Sigmoid colon (tissue), 7 donors: Measurements from ENCODE around the gene C1orf174. TPM values are rescaled to one million over a fixed set of nuclear protein-coding genes. Genes with fewer than 3 reads are reported as not detected.
A peak's percentile ranks its signal among the peaks of the same experiment; 100 is the strongest.

ENCODE experiments used
- DNase-seq: peaks from one replicate; pipeline ENCODE4 v3.0.0-alpha.2; 2019
- H3K27ac ChIP-seq, 4 donors: fragments of 200-600 bp; sonication (generic); one replicate each; pipeline ENCODE4 v1.5.1; 2016 to 2019; ENCODE audit warnings: mild to moderate bottlenecking in 1 of 4
- H3K27me3 ChIP-seq, 3 donors: fragments of 200-600 bp; sonication (generic); one replicate each; pipeline ENCODE4 v1.5.1; 2019; ENCODE audit warnings: mild to moderate bottlenecking in 1 of 3
- H3K36me3 ChIP-seq, 4 donors: fragments of 200-600 bp; sonication (generic); one replicate each; pipeline ENCODE4 v1.5.1; 2016 to 2019
- H3K4me1 ChIP-seq, 4 donors: fragments of 200-600 bp; sonication (generic); one replicate each; pipeline ENCODE4 v1.5.1; 2017 to 2019
- H3K4me3 ChIP-seq, 4 donors: fragments of 200-600 bp; sonication (generic); one replicate each; pipeline ENCODE4 v1.5.1; 2017 to 2019; ENCODE audit warnings: mild to moderate bottlenecking in 2 of 4, moderate library complexity in 1 of 4
- H3K9me3 ChIP-seq, 4 donors: fragments of 200-600 bp in 3 of 4; sonication (generic) in 3 of 4; one replicate each; pipeline versions ENCODE4 v1.5.1 to v1.6.1; 2013 to 2019
- EP300 ChIP-seq, 4 donors: sonication (generic); formaldehyde crosslinking; IDR thresholded peaks; one replicate each; pipeline ENCODE4 v1.6.1; 2017; ENCODE audit warnings: antibody characterized with exemption in 4 of 4
- POLR2A ChIP-seq, 2 donors: fragments of 450-650 bp; IDR thresholded peaks; one replicate each; pipeline ENCODE4 v1.6.1; 2016; ENCODE audit warnings: antibody characterized with exemption in 2 of 2, mild to moderate bottlenecking in 2 of 2, moderate library complexity in 2 of 2
- POLR2AphosphoS5 ChIP-seq, 4 donors: sonication (generic); formaldehyde crosslinking; IDR thresholded peaks; one replicate each; pipeline ENCODE4 v1.6.1; 2017; ENCODE audit warnings: antibody characterized with exemption in 4 of 4
- WGBS, 2 donors: extraction: QIAGEN DNeasy Blood & Tissue Kit; methylation state at CpG; one replicate each; pipeline ENCODE4 v1.1.7; 2013; 5-methylcytosine and 5-hydroxymethylcytosine counted together
- intact Hi-C: fragments of 100-400 bp; cut with DNase I; formaldehyde crosslinking; loops from one replicate; pipeline ENCODE4 v1.15.1; 2023
- polyA plus RNA-seq, 3 donors: library from polyadenylated mRNA; stranded (reverse); fragments of 200-250 nt; gene quantifications; one replicate each; pipeline ENCODE4 v1.2.3, GENCODE V29; 2013
- total RNA-seq, 4 donors: library from RNA; depleted of rRNA; stranded (reverse); fragments of >200 nt; gene quantifications; one replicate each; pipeline ENCODE4 v1.1.0, GENCODE V29; 2016
- TF ChIP-seq, protein P1 (sequence below), 4 experiments: fragments of 450-650 bp in 3 of 4; fragments of 200-600 bp in 1 of 4; IDR thresholded peaks; one replicate each; pipeline ENCODE4 v1.5.1; 2016 to 2019; ENCODE audit warnings: antibody characterized with exemption in 4 of 4, mild to moderate bottlenecking in 3 of 4, moderate library complexity in 2 of 4
- donor health status: healthy with polysubstance abuse.
- donor health status: Bipolar disorder and iron deficiency.
- donor health status: healthy.

Gene C1orf174
- total and polyA plus RNA-seq, 7 donors = 10.8 to 33.0 (median 23.4) TPM

DNA sequence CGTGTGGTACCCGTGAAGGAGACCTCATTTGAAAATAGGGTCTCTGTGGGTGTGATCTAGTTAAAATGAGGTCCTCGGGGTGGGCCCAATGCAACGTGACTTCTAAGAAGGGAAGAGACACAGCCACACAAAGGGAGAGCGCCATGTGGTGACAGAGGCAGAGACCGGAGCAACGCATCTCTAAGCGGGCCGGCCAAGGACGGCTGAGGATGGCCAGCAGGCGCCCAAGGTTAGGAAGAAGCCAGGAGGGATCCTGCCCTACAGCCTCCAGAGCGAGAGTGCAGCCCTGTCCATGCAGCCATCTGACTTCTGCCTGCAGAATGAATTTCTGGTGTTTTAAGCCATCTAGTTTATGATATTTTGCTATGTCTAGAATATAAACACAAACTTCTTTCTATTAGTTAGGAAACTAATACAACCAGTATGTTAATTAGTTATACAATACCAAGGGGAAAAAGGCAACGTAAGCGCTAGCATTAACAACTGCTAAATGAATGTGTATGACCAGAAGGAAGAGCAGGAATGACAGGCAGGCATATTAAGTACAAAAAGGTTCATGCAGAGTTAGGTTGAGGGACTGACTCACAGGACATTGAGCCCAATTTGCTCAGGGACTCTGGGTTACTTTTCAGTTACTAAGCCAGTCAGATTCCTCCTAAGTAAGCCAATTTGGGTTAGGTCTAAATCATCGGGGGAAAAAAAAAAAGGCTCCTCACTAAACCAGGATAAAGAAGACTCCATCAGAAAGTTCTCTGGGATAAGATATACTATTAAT, 47.2 kb downstream of the C1orf174 start:
- no peaks in the 10 kb centered on the region for H3K27me3 ChIP-seq

DNA sequence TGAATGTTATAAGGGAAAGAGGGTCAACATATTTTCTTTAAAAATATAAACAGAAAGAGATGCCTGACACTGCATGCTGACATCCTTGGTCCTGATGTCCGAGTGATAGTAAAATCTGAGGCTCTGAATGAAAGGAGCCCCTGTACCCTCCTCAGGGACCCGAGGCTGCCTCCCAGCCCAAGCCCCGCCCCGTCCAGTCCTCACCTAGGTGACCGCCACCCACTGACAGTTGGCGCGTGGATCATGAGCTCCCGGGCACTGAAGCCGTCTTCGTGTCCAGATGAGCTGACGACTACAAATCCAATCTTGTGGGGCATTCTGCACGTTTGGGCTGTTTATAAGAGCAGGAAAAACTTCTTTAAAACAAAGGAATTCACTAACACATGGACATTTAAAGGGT, 48.0 kb downstream of the C1orf174 start:
- no peak overlapping the region for H3K27ac ChIP-seq
- peaks cover 5 to 19% (median 14%) of the 10 kb centered on the region in 4 donors for H3K4me1 ChIP-seq
- 84 to 89% methylated on average over 12 of the region's 12 CpGs for WGBS, 2 donors
- H3K27me3 ChIP-seq = no peaks in the 10 kb centered on the region
- TF ChIP-seq POLR2A (IDR thresholded peaks at IDR 0.05) = no peak
- no peak for TF ChIP-seq EP300 (IDR thresholded peaks at IDR 0.05)
- no peak for TF ChIP-seq POLR2AphosphoS5 (IDR thresholded peaks at IDR 0.05)
- TF ChIP-seq, protein P1, sequence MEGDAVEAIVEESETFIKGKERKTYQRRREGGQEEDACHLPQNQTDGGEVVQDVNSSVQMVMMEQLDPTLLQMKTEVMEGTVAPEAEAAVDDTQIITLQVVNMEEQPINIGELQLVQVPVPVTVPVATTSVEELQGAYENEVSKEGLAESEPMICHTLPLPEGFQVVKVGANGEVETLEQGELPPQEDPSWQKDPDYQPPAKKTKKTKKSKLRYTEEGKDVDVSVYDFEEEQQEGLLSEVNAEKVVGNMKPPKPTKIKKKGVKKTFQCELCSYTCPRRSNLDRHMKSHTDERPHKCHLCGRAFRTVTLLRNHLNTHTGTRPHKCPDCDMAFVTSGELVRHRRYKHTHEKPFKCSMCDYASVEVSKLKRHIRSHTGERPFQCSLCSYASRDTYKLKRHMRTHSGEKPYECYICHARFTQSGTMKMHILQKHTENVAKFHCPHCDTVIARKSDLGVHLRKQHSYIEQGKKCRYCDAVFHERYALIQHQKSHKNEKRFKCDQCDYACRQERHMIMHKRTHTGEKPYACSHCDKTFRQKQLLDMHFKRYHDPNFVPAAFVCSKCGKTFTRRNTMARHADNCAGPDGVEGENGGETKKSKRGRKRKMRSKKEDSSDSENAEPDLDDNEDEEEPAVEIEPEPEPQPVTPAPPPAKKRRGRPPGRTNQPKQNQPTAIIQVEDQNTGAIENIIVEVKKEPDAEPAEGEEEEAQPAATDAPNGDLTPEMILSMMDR (IDR thresholded peaks at IDR 0.05) = no peak
- H3K4me3 ChIP-seq = no peak overlapping the region
- peak; percentile 25 for DNase-seq
- intact Hi-C loops = no loop called here
- peaks cover 9 to 40% (median 17%) of the 10 kb centered on the region in 4 donors for H3K36me3 ChIP-seq
- H3K9me3 ChIP-seq = no peaks in the 10 kb centered on the region

More for the DNA sequence above, 47.2 kb downstream of the C1orf174 start:
- intact Hi-C loops = no loop called here
- Histone ChIP-seq H3K4me3 (no peak overlapping the region), H3K9me3 (no peaks in the 10 kb centered on the region), H3K4me1 (peaks cover 5 to 23% (median 18%) of the 10 kb centered on the region in 4 donors), H3K27ac (no peak overlapping the region), H3K36me3 (peaks cover 8 to 32% (median 13%) of the 10 kb centered on the region in 4 donors)
- TF ChIP-seq EP300 (IDR thresholded peaks at IDR 0.05) (no peak), POLR2A (IDR thresholded peaks at IDR 0.05) (no peak)
- 80 to 85% methylated on average over 15 of the region's 15 CpGs for WGBS, 2 donors
- DNase-seq = no peak

DNA sequence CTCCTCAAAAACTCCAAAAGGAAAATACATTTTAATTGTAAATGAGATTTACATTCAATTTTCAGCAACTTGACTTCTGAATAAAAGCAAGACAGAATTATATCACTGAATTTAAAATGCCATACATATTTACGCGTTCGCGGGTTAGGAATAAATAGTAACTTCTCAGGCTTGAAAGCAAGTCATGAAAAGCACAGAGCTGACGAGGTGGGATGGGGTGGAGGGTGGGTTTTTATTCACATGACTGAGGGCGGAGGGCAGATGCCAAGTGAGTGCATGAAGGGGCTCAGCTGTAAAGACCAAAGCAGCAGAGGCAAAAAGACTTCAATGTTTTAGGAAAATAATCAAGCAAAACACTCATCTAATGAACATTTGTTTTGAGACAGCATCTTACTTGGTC, 48.8 kb downstream of the C1orf174 start:
- H3K36me3 ChIP-seq = peaks cover 9 to 48% (median 20%) of the 10 kb centered on the region in 4 donors
- intact Hi-C loops = no loop called here
- WGBS, 2 donors = 95 to 97% methylated on average over 6 of the region's 6 CpGs

DNA sequence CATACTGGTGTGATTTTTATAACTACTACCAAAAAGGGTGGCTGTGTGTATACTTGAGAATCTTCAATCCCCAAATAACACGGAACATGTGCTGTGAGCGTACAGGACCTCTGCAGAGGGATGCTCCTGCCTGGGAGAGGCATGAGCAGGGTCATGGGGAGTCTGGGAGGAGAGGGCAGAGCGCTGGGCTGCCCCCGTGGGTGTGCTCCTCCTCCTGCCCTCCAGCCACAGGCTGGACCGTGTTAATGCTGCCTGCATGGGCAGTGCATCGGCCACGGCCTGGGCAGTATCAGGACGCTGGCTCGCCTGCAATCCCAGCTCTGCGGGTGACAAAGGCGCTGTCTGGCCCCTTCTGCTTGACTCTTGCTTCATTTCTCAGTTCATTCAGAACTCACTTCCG, 49.2 kb downstream of the C1orf174 start:
- DNase-seq = peak; percentile 35
- no peak for TF ChIP-seq EP300 (IDR thresholded peaks at IDR 0.05)
- TF ChIP-seq POLR2AphosphoS5 (IDR thresholded peaks at IDR 0.05) = no peak
- TF ChIP-seq, protein P1 (IDR thresholded peaks at IDR 0.05) = no peak
- no peak for TF ChIP-seq POLR2A (IDR thresholded peaks at IDR 0.05)
- peaks cover 5 to 14% (median 8%) of the 10 kb centered on the region in 4 donors for H3K4me1 ChIP-seq
- no peak overlapping the region for H3K27ac ChIP-seq
- intact Hi-C loops = no loop called here
- H3K4me3 ChIP-seq = no peak overlapping the region
- H3K36me3 ChIP-seq = peaks cover 9 to 51% (median 22%) of the 10 kb centered on the region in 4 donors
- no peaks in the 10 kb centered on the region for H3K9me3 ChIP-seq
- H3K27me3 ChIP-seq = no peaks in the 10 kb centered on the region
- WGBS, 2 donors = 90 to 92% methylated on average over 12 of the region's 12 CpGs

More for the DNA sequence above, 48.8 kb downstream of the C1orf174 start:
- H3K4me1 ChIP-seq = peaks cover 5 to 19% (median 12%) of the 10 kb centered on the region in 4 donors
- no peaks in the 10 kb centered on the region for H3K9me3 ChIP-seq
- H3K27ac ChIP-seq = no peak overlapping the region
- DNase-seq = peak; percentile 53
- TF ChIP-seq POLR2AphosphoS5 (IDR thresholded peaks at IDR 0.05) (no peak), EP300 (IDR thresholded peaks at IDR 0.05) (no peak), POLR2A (IDR thresholded peaks at IDR 0.05) (no peak)
- TF ChIP-seq, protein P1 (IDR thresholded peaks at IDR 0.05) = no peak
- no peak overlapping the region for H3K4me3 ChIP-seq
- H3K27me3 ChIP-seq = no peaks in the 10 kb centered on the region

DNA sequence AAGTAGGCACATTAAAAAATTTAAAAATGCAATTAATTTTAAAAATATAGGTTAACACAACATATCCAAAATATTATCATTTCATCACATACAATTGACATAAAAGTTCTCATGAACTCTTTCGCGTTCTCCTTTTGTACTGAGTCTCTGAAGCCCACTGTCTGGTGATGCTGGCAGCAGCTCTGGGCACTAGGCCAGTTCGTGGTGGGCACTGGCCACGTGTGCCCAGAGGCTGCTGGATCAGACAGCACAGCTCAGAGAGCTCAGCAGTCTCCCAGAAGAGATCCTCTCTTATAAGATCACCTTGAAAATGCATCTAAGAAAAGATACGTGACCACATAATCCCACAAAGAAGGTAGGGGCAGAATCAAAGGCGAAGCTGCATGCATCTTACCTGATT, 53.0 kb downstream of the C1orf174 start:
- WGBS, 2 donors = 83 to 84% methylated on average over 6 of the region's 6 CpGs
- TF ChIP-seq POLR2A (IDR thresholded peaks at IDR 0.05) (no peak), EP300 (IDR thresholded peaks at IDR 0.05) (no peak), POLR2AphosphoS5 (IDR thresholded peaks at IDR 0.05) (no peak)
- TF ChIP-seq, protein P1 (IDR thresholded peaks at IDR 0.05) = no peak
- Histone ChIP-seq H3K27ac (no peak overlapping the region), H3K4me1 (no peaks in the 10 kb centered on the region), H3K9me3 (no peaks in the 10 kb centered on the region), H3K4me3 (no peak overlapping the region), H3K36me3 (peaks cover 23 to 80% (median 37%) of the 10 kb centered on the region in 4 donors), H3K27me3 (no peaks in the 10 kb centered on the region)
- intact Hi-C loops = no loop called here
- DNase-seq = no peak
